ENCODE measurements around the gene KRT35. TPM values are rescaled to one million over a fixed set of nuclear protein-coding genes. Genes with fewer than 3 reads are reported as not detected.

KRT35 gene
- total RNA-seq, 2 experiments from 2014 or later = not detected

- POLR2A ChIA-PET = no interaction called here
- Mint-ChIP-seq H3K27ac (no peak overlapping the region), H3K36me3 (ENCODE audit: low read depth) (no peaks in the 10 kb centered on the region), H3K27me3 (no peaks in the 10 kb centered on the region), H3K9me3 (no peaks in the 10 kb centered on the region), H3K4me3 (no peak overlapping the region), H3K4me1 (no peaks in the 10 kb centered on the region)
- CTCF ChIA-PET = interaction anchor here (0.6 to 2.1 kb wide), 2 partner anchors 10 to 13 kb away, joined by 4 to 12 read pairs; partner anchors contain the start of gene KRT15
- no peak for DNase-seq
These were observed 25.1 kb upstream of the KRT35 start for GRCh38 chr17:41505809-41506767.

DNA sequence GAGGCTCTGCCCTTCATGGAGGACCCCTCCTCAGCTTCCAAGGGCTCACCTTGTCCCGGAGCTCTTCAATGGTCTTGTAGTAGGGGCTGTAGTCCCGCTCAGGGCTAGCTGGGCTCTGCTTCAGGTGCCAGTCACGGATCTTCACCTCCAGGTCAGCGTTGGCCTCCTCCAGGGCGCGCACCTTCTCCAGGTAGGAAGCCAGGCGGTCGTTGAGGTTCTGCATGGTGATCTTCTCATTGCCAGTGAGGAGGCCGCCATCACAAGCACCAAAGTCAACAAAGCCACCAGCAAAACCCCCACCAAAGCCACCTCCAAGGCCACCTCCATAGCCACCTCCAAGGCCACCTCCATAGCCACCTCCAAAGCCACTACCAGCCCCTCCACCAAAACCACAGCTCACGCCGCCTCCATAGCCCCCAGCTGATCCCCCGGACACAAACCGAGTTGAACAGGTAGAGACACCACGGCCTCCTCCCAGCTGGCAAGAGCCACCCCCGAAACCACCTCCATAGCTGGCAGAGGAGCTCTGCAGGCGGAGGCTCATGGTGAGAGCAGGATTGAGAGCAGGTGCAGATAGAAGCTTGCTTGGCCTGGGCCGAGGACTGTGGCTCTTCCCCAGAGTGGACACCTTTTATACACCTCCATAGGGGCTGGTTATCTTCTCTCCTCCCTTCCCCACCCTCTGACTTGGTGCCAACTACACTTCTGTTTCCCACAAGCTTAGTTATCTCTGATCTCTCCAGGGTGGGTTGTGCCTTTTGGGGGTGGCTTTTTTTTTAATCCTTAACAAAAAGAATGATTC, 24.3 kb upstream of the KRT35 start, which contains the start of gene KRT13:
KRT13 (minus strand) TSS at position 606 of the 802 bp plus-strand sequence; CDS start at position 544, 62 bp downstream.
- CTCF ChIA-PET = interaction anchor here (0.6 to 2.9 kb wide), 4 partner anchors 10 to 13 kb away, joined by 3 to 12 read pairs (median 8); partner anchors contain the start of gene KRT15
- H3K27me3 Mint-ChIP-seq = no peaks in the 10 kb centered on the region

GRCh38 chr17:41504246-41504977, 23.5 kb upstream of the KRT35 start:
- Mint-ChIP-seq H3K9me3 (no peaks in the 10 kb centered on the region), H3K36me3 (ENCODE audit: low read depth) (no peaks in the 10 kb centered on the region), H3K27me3 (no peaks in the 10 kb centered on the region), H3K4me1 (peaks cover 2% of the 10 kb centered on the region), H3K4me3 (no peak overlapping the region), H3K27ac (no peak overlapping the region)
- no peak for DNase-seq
- ChIA-PET CTCF (interaction anchor here (0.6 to 2.9 kb wide), 5 partner anchors 9 to 232 kb away, joined by 3 to 12 read pairs (median 5); no protein-coding TSS in a partner anchor), POLR2A (no interaction called here)

More for the DNA sequence above, 24.3 kb upstream of the KRT35 start, which contains the start of gene KRT13:
- no peaks in the 10 kb centered on the region for H3K9me3 Mint-ChIP-seq
- DNase-seq = no peak
- no peak within 1 kb of the TSS for H3K4me3 Mint-ChIP-seq
- H3K4me1 Mint-ChIP-seq = no peaks in the 10 kb centered on the region
- H3K36me3 Mint-ChIP-seq (ENCODE audit: low read depth) = no peaks in the 10 kb centered on the region
- POLR2A ChIA-PET = no interaction called here
- H3K27ac Mint-ChIP-seq = no peak within 1 kb of the TSS

DNA sequence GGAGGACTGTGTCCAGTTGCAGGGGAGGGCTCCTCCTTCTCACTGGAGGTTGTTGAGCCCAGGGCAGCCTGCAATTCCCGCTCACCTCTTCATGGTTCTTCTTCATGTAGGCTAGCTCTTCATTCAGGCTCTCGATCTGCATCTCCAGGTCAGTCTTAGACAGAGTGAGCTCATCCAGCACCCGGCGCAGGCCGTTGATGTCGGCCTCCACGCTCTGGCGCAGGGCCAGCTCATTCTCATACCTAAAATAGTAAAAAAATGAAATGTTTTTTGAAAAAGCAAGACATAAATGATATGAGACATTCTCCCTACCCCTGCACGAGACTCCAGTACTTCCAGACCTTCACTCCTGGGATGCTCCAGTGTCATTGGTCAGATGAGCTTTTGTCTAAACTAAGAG, 22.3 kb upstream of the KRT35 start:
- Mint-ChIP-seq H3K36me3 (ENCODE audit: low read depth) (no peaks in the 10 kb centered on the region), H3K4me1 (peaks cover 2% of the 10 kb centered on the region), H3K27me3 (peaks cover 2% of the 10 kb centered on the region), H3K9me3 (no peaks in the 10 kb centered on the region), H3K27ac (no peak overlapping the region), H3K4me3 (no peak overlapping the region)
- POLR2A ChIA-PET = no interaction called here
- CTCF ChIA-PET = interaction anchor here (1.2 to 3.1 kb wide), 3 partner anchors 10 to 73 kb away, joined by 3 to 12 read pairs (median 11); no protein-coding TSS in a partner anchor
- no peak for DNase-seq

DNA sequence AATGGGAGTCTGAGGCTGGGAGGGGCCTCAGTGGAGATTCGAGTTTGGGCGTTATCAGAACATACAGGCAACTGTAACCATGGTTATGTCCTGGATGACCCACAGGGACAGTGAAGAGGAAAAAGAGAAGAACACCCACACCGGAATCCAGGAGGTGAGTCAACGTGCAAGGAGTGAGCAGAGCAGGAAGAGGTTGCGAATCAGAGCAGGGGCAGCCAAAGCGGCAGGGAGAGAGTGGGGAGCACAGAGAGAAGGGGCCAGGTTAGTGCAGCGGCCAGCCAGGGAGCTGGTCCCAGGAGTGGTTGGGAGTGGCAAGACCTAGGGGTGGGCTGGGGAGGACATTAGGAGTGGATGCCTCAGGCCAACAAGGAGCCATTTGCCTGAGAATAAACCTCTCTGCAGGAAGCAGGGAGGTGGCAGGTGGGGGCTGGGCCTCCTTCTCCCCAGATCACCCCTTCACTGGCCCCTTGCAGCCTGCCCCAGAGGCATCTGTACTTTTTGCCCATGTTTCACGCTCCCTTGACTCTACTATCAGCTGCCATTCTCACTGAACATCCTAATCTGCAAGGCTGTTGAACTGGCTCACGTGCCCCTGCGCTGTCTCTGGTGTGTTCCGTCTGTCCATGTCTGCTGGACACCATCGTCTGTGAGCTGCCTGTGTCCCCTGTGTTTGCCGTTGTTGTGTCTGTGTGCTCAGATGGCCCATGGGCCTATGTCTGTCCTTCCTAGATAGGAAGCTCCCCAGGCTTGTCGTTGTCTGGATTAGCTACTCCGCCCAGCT, 19.4 kb upstream of the KRT35 start:
- H3K9me3 Mint-ChIP-seq = no peaks in the 10 kb centered on the region
- ChIA-PET CTCF (interaction anchor here (1.6 kb wide), 1 partner anchor 11 kb away, joined by 4 read pairs; no protein-coding TSS in a partner anchor), POLR2A (no interaction called here)
- no peak overlapping the region for H3K27ac Mint-ChIP-seq
- H3K4me3 Mint-ChIP-seq = no peak overlapping the region
- peaks cover 2% of the 10 kb centered on the region for H3K27me3 Mint-ChIP-seq
- no peak for DNase-seq
- no peaks in the 10 kb centered on the region for H3K36me3 Mint-ChIP-seq (ENCODE audit: low read depth)
- peaks cover 13% of the 10 kb centered on the region for H3K4me1 Mint-ChIP-seq

DNA sequence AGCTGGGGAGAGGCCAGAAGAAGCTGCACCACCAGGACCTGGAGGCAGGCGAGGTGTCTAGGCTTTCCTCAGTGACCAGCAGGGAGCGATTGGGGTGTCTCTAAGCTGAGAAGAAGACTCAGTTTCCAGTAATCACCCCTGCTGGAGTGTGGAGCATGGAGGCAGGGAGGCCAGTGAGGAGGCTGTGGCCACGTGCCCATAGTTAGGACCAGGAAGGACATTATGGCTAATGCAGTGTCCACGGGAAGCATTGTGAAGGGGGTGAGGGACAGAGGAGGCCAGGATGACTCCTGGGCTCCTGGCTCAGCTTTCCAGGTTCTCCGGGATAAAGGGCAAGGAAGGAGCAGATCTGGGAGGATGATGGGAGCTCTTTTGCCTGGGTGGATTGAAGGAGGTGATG, 18.8 kb upstream of the KRT35 start:
- H3K4me3 Mint-ChIP-seq = no peak overlapping the region
- H3K4me1 Mint-ChIP-seq = peaks cover 13% of the 10 kb centered on the region
- H3K36me3 Mint-ChIP-seq (ENCODE audit: low read depth) = no peaks in the 10 kb centered on the region
- DNase-seq = no peak
- peaks cover 2% of the 10 kb centered on the region for H3K27me3 Mint-ChIP-seq
- no peaks in the 10 kb centered on the region for H3K9me3 Mint-ChIP-seq
- POLR2A ChIA-PET = no interaction called here
- no peak overlapping the region for H3K27ac Mint-ChIP-seq
- CTCF ChIA-PET = interaction anchor here (1.6 kb wide), 1 partner anchor 12 kb away, joined by 4 read pairs; no protein-coding TSS in a partner anchor

DNA sequence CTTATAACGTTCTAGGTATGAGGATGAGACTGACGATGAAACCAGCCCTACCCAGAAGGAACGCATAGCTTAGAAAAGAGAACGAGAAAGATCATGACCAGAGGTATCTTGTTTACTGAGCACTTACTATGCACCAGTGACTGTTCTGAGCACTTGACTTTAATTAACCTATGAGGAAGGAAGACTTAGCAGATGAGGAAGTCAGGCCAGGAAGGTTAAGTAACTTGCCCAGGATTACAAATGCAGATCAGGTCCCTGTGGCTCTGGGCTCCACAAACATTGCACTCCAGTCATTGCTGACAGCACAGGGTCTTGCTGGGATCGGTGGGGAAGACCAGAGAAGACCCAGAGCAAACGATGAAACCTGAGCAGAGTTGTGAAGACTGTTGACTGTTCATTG, 17.3 kb upstream of the KRT35 start:
- DNase-seq = no peak
- Mint-ChIP-seq H3K27me3 (peaks cover 2% of the 10 kb centered on the region), H3K9me3 (no peaks in the 10 kb centered on the region), H3K27ac (no peak overlapping the region), H3K36me3 (ENCODE audit: low read depth) (no peaks in the 10 kb centered on the region), H3K4me1 (peaks cover 13% of the 10 kb centered on the region), H3K4me3 (no peak overlapping the region)
- ChIA-PET CTCF (interaction anchor here (1.3 to 1.6 kb wide), 3 partner anchors 51 to 168 kb away, joined by 4 to 7 read pairs (median 5); no protein-coding TSS in a partner anchor), POLR2A (no interaction called here)

DNA sequence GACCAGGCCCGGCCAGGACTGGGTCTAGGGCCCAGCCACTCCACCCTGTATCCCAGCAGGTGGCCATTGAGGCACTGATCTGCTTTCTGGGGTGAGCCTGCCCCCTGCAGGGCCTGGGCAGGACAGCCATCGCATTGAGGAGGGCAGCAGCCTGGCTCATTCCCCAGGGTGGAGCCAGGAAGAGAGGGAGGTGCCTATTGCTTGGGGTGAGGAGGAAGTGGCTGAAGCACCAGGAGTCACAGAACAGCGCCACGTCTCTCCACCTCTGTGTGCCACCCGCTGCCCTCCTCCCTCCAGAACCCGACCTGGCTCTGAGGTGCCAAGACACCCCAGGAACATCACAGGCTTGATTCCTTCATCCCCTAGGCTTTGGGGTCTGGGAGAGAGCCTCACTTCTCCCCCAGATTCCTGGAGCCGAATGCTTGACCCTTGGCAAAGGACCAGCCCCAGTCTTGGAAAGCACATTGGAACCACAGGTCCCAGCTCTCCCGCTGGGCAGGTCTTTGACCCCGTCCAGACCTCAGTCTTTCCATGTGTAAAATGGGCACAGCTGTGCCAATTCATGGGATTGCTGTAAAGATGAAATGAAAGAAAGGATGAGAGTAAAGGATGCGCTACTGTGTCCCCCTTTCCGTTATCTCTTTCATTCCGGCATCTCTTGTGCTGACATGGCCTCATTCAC, 16.0 kb upstream of the KRT35 start:
- peak overlapping the region; percentile 74 for H3K27ac Mint-ChIP-seq
- peaks cover 13% of the 10 kb centered on the region for H3K4me1 Mint-ChIP-seq
- peaks cover 2% of the 10 kb centered on the region for H3K27me3 Mint-ChIP-seq
- no peaks in the 10 kb centered on the region for H3K9me3 Mint-ChIP-seq
- DNase-seq = peak; percentile 76
- H3K4me3 Mint-ChIP-seq = no peak overlapping the region
- POLR2A ChIA-PET = no interaction called here
- CTCF ChIA-PET = interaction anchor here (1.3 to 2.8 kb wide), 3 partner anchors 52 to 169 kb away, joined by 4 to 10 read pairs (median 7); no protein-coding TSS in a partner anchor
- H3K36me3 Mint-ChIP-seq (ENCODE audit: low read depth) = no peaks in the 10 kb centered on the region

- Mint-ChIP-seq H3K4me3 (no peak overlapping the region), H3K27me3 (peaks cover 2% of the 10 kb centered on the region), H3K4me1 (peaks cover 19% of the 10 kb centered on the region), H3K9me3 (no peaks in the 10 kb centered on the region), H3K27ac (no peak overlapping the region), H3K36me3 (ENCODE audit: low read depth) (no peaks in the 10 kb centered on the region)
- ChIA-PET CTCF (interaction anchor here (1.2 to 2.8 kb wide), 2 partner anchors 10 to 54 kb away, joined by 3 to 10 read pairs; no protein-coding TSS in a partner anchor), POLR2A (no interaction called here)
- DNase-seq = no peak
These were observed 13.6 kb upstream of the KRT35 start for GRCh38 chr17:41494524-41494923.

- Mint-ChIP-seq H3K9me3 (no peaks in the 10 kb centered on the region), H3K27me3 (no peaks in the 10 kb centered on the region), H3K4me3 (no peak overlapping the region), H3K27ac (no peak overlapping the region), H3K4me1 (peaks cover 19% of the 10 kb centered on the region), H3K36me3 (ENCODE audit: low read depth) (no peaks in the 10 kb centered on the region)
- no peak for DNase-seq
- POLR2A ChIA-PET = interaction anchor here (0.5 kb wide), 1 partner anchor 198 kb away, joined by 4 read pairs; no protein-coding TSS in a partner anchor
- CTCF ChIA-PET = interaction anchor here (1.2 to 2.7 kb wide), 2 partner anchors 11 to 173 kb away, joined by 4 to 12 read pairs; no protein-coding TSS in a partner anchor
These were observed 11.8 kb upstream of the KRT35 start for GRCh38 chr17:41492771-41493170.

- no peak for DNase-seq
- Mint-ChIP-seq H3K27ac (no peak overlapping the region), H3K9me3 (no peaks in the 10 kb centered on the region), H3K36me3 (ENCODE audit: low read depth) (no peaks in the 10 kb centered on the region), H3K4me1 (peaks cover 19% of the 10 kb centered on the region), H3K27me3 (no peaks in the 10 kb centered on the region), H3K4me3 (no peak overlapping the region)
- CTCF ChIA-PET = interaction anchor here (1.2 to 2.7 kb wide), 2 partner anchors 11 to 173 kb away, joined by 4 to 12 read pairs; no protein-coding TSS in a partner anchor
- POLR2A ChIA-PET = no interaction called here
These were observed 11.4 kb upstream of the KRT35 start for GRCh38 chr17:41492351-41492750.
